Activated CD8-positive, alpha-beta memory T cell treated with anti-CD3 and anti-CD28 coated beads, Interleukin-2, amount 50 U/mL, for 1 hour (primary cell): ENCODE measurements around the gene TMEM165.

Experiments used
- DNase-seq: peaks from one replicate; pipeline ENCODE4 v3.0.0-alpha.2; 2020; ENCODE audit errors: extremely low read depth

The TMEM165 gene

GRCh38 chr4:55458164-55458563 lies 62.4 kb downstream of the TMEM165 start:
- no peak for DNase-seq

GRCh38 chr4:55458611-55459010 lies 62.9 kb downstream of the TMEM165 start:
- no peak for DNase-seq

GRCh38 chr4:55466001-55466400 lies 70.2 kb downstream of the TMEM165 start:
- no peak for DNase-seq

GRCh38 chr4:55468724-55469123 lies 73.0 kb downstream of the TMEM165 start:
- no peak for DNase-seq

GRCh38 chr4:55469979-55470378 lies 74.2 kb downstream of the TMEM165 start:
- DNase-seq: no peak
